SK-N-SH (cell line): Measurements from ENCODE around the gene NTRK3. TPM values are rescaled to one million over a fixed set of nuclear protein-coding genes. Genes with fewer than 3 reads are reported as not detected.

Source experiments
- CTCF ChIA-PET: fragments of 300-600, 350-600 bp; formaldehyde crosslinking; extraction: SDS; loops from one replicate; lab custom pipeline; 2021; lab: Yijun Ruan, JAX
- POLR2A ChIA-PET: fragments of 350-600 bp; sonication (Branson Sonifier 250); formaldehyde crosslinking; extraction: SDS; loops from one replicate; lab custom pipeline; 2020; ENCODE audit warnings: antibody characterized with exemption, inconsistent platforms; lab: Yijun Ruan, JAX
- DNase-seq: peaks from one replicate; pipeline ENCODE4 v3.0.0; 2012
- H2AFZ ChIP-seq: fragments of 200-600 bp; sonication (generic); 2 replicates; pipeline ENCODE4 v1.8.1; 2016; ENCODE audit warnings: antibody characterized with exemption, mild to moderate bottlenecking, low read depth
- H3F3A ChIP-seq: fragments of 200-600 bp; sonication (generic); replicated peaks from 2 replicates; pipeline ENCODE3; 2016; ENCODE audit warnings: antibody characterized with exemption, mild to moderate bottlenecking; ENCODE audit not compliant: insufficient read depth
- H3K27ac ChIP-seq, 2 experiments: fragments of 200-500 bp in 1 of 2; fragments of 200-600 bp in 1 of 2; sonication (Bioruptor generic) in 1 of 2; sonication (generic), shearing (Covaris generic) in 1 of 2; 2 replicates each; pipeline versions ENCODE4 v1.5.1 to v1.6.1; 2014 to 2016; ENCODE audit warnings: low read depth in 2 of 2, inconsistent platforms in 1 of 2, low read length in 1 of 2, mild to moderate bottlenecking in 1 of 2, mixed read lengths in 1 of 2
- H3K27me3 ChIP-seq: fragments of 200-600 bp; sonication (generic), shearing (Covaris generic); 2 replicates; pipeline ENCODE4 v1.6.1; 2016; ENCODE audit warnings: mixed run types; ENCODE audit not compliant: insufficient read depth
- H3K36me3 ChIP-seq, 2 experiments: fragments of 200-500 bp in 1 of 2; fragments of 200-600 bp in 1 of 2; sonication (Bioruptor generic) in 1 of 2; sonication (generic) in 1 of 2; replicated peaks in 1 of 2; 2 replicates each; pipeline versions ENCODE3 to v1.5.1; 2014 to 2016; ENCODE audit warnings: low read length in 1 of 2, mild to moderate bottlenecking in 1 of 2; ENCODE audit not compliant: insufficient read depth in 2 of 2, control insufficient read depth in 1 of 2
- H3K4me1 ChIP-seq, 2 experiments: fragments of 200-500 bp in 1 of 2; fragments of 200-600 bp in 1 of 2; sonication (Bioruptor generic) in 1 of 2; sonication (generic), shearing (Covaris generic) in 1 of 2; 2 replicates each; pipeline versions ENCODE4 v1.5.1 to v1.6.1; 2014 to 2016; ENCODE audit warnings: low read depth in 1 of 2, low read length in 1 of 2, mixed run types in 1 of 2; ENCODE audit not compliant: insufficient read depth in 2 of 2, control insufficient read depth in 1 of 2
- H3K4me2 ChIP-seq: fragments of 200-600 bp; sonication (generic), shearing (Covaris generic); 2 replicates; pipeline ENCODE4 v1.6.1; 2017; ENCODE audit warnings: mixed run types
- H3K4me3 ChIP-seq, 2 experiments: fragments of 200-500 bp in 1 of 2; fragments of 200-600 bp in 1 of 2; sonication (Bioruptor generic) in 1 of 2; sonication (generic), shearing (Covaris generic) in 1 of 2; 2 replicates each; pipeline versions ENCODE4 v1.5.1 to v1.8.1; 2014 to 2016; ENCODE audit warnings: low read depth in 2 of 2, inconsistent platforms in 1 of 2, low read length in 1 of 2, mild to moderate bottlenecking in 1 of 2, mixed read lengths in 1 of 2, moderate library complexity in 1 of 2
- H3K79me2 ChIP-seq: fragments of 200-600 bp; sonication (generic); 2 replicates; pipeline ENCODE4 v1.8.1; 2017; ENCODE audit warnings: mild to moderate bottlenecking; ENCODE audit not compliant: insufficient read depth
- H3K9ac ChIP-seq: fragments of 200-600 bp; sonication (generic); 2 replicates; pipeline ENCODE4 v1.6.1; 2017; ENCODE audit warnings: mixed run types
- H3K9me2 ChIP-seq: fragments of 200-600 bp; sonication (generic); 2 replicates; pipeline ENCODE4 v1.6.1; 2017; ENCODE audit warnings: mixed run types
- H3K9me3 ChIP-seq: fragments of 200-600 bp; sonication (generic); 2 replicates; pipeline ENCODE4 v1.6.1; 2017; ENCODE audit warnings: mixed run types, mild to moderate bottlenecking, moderate library complexity
- H4K20me1 ChIP-seq: fragments of 200-600 bp; sonication (generic); 2 replicates; pipeline ENCODE4 v1.6.1; 2017; ENCODE audit warnings: mild to moderate bottlenecking, mixed run types; ENCODE audit not compliant: insufficient read depth
- ELF1 ChIP-seq: IDR thresholded peaks from 2 replicates; pipeline ENCODE4 v1.4.0; 2012
- EP300 ChIP-seq, 2 experiments: IDR thresholded peaks; 2 replicates each; pipeline versions ENCODE4 v1.4.0 to v1.6.1; 2012; ENCODE audit warnings: borderline replicate concordance in 1 of 2, low read depth in 1 of 2, low read length in 1 of 2
- EZH2phosphoT487 ChIP-seq: fragments of 200-600 bp; sonication (generic); IDR thresholded peaks from 2 replicates; pipeline ENCODE4 v1.6.1; 2017; ENCODE audit warnings: low read depth, mixed run types, mild to moderate bottlenecking, antibody characterized with exemption, moderate library complexity, borderline replicate concordance
- FOXJ3 ChIP-seq: sonication (generic); formaldehyde crosslinking; IDR thresholded peaks from 2 replicates; pipeline ENCODE4 v1.5.1; 2020; ENCODE audit warnings: mild to moderate bottlenecking, missing genetic modification reagents
- FOXM1 ChIP-seq: IDR thresholded peaks from 2 replicates; pipeline ENCODE4 v1.4.0; 2012; ENCODE audit warnings: low read depth, mild to moderate bottlenecking
- GABPA ChIP-seq: IDR thresholded peaks from 2 replicates; pipeline ENCODE4 v1.4.0; 2012; ENCODE audit warnings: low read depth, mild to moderate bottlenecking
- GATA2 ChIP-seq: sonication (generic); formaldehyde crosslinking; IDR thresholded peaks from 2 replicates; pipeline ENCODE4 v1.5.0; 2020; ENCODE audit warnings: mild to moderate bottlenecking, missing genetic modification reagents
- IRF3 ChIP-seq: fragments of 150-350 bp; IDR thresholded peaks from 2 replicates; pipeline ENCODE4 v1.6.1; 2016; ENCODE audit warnings: mild to moderate bottlenecking, low read depth, low read length
- MEF2A ChIP-seq: IDR thresholded peaks from 2 replicates; pipeline ENCODE4 v1.4.0; 2012; ENCODE audit warnings: low read depth, borderline replicate concordance
- MXI1 ChIP-seq: IDR thresholded peaks from 2 replicates; pipeline ENCODE4 v1.6.1; 2012; ENCODE audit warnings: mild to moderate bottlenecking, low read depth, low read length, improper control_type of control experiment
- NFIC ChIP-seq: IDR thresholded peaks from 2 replicates; pipeline ENCODE4 v1.4.0; 2012; ENCODE audit warnings: borderline replicate concordance
- NRF1 ChIP-seq: IDR thresholded peaks from 2 replicates; pipeline ENCODE4 v1.6.1; 2012; ENCODE audit warnings: low read depth, mild to moderate bottlenecking, low read length
- PBX3 ChIP-seq: IDR thresholded peaks from 2 replicates; pipeline ENCODE4; 2012
- POLR2AphosphoS5 ChIP-seq: IDR thresholded peaks from 2 replicates; pipeline ENCODE4 v1.6.1; 2012; ENCODE audit warnings: low read depth, low read length
- RAD21 ChIP-seq: IDR thresholded peaks from 2 replicates; pipeline ENCODE4 v1.6.1; 2012; ENCODE audit warnings: mild to moderate bottlenecking, low read length
- RCOR1 ChIP-seq: fragments of 150-350 bp; IDR thresholded peaks from 2 replicates; pipeline ENCODE4 v1.6.1; 2017; ENCODE audit warnings: antibody characterized with exemption, low read length
- REST ChIP-seq: IDR thresholded peaks from 2 replicates; pipeline ENCODE4 v1.6.1; 2012; ENCODE audit warnings: mild to moderate bottlenecking, low read depth, low read length, moderate library complexity
- RXRA ChIP-seq: IDR thresholded peaks from 2 replicates; pipeline ENCODE4 v1.4.0; 2012; ENCODE audit warnings: low read depth, mild to moderate bottlenecking, borderline replicate concordance
- SIN3A ChIP-seq: IDR thresholded peaks from 2 replicates; pipeline ENCODE4 v1.6.1; 2012; ENCODE audit warnings: low read depth, mild to moderate bottlenecking, low read length, moderate library complexity, borderline replicate concordance
- SMC3 ChIP-seq: IDR thresholded peaks from 2 replicates; pipeline ENCODE4 v1.6.1; 2012; ENCODE audit warnings: low read depth, low read length, improper control_type of control experiment
- WGBS: methylation state at CpG from one replicate; pipeline ENCODE4 v1.1.6; 2017; ENCODE audit warnings: low lambda C conversion rate; 5-methylcytosine and 5-hydroxymethylcytosine counted together
- polyA plus RNA-seq, 3 experiments: library from polyadenylated mRNA; depleted of rRNA; stranded (reverse); fragments of >200 nt; gene quantifications; 2 replicates each; pipeline ENCODE4 v1.2.3, GENCODE V29; 2012
- TF ChIP-seq, protein P1 (sequence below): IDR thresholded peaks from 2 replicates; pipeline ENCODE4 v1.4.0; 2012; ENCODE audit warnings: low read depth, borderline replicate concordance
- TF ChIP-seq, protein P2 (sequence below): IDR thresholded peaks from 2 replicates; pipeline ENCODE4 v1.4.0; 2012; ENCODE audit warnings: low read depth

The NTRK3 gene
- polyA plus RNA-seq, 1 of the 3 experiments (the other 2 are of a cell fraction): 2.6 TPM

DNA sequence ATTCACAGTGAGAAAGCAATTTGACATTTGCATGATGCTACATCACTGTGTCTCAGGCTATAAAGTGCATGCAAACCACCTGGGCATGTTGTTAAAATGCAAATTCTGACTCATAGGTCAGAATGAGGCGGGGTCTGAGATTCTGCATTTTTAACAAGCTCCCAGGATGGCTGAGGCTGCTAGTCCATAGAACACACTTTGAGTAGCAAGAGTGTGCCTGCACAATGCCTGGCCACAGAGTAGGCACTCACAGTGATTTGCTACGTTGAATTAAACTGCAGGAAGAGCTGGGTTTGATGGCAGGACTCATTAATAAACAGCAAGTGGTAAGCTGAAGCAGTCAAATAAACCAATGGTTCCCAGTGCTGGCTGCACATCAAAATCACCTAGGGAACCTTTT is 48.1 kb downstream of the NTRK3 start:
- DNase-seq: no peak
- Histone ChIP-seq H3K4me3 (no peak overlapping the region), H3K9me3 (no peaks in the 10 kb centered on the region), H4K20me1 (no peaks in the 10 kb centered on the region), H3K4me1 (peaks cover 0 to 17% of the 10 kb centered on the region in 2 experiments; a peak in 2 of 4 replicates), H3K27ac (no peak overlapping the region), H3K9ac (no peak overlapping the region), H3K27me3 (no peaks in the 10 kb centered on the region), H3K36me3 (no peaks in the 10 kb centered on the region), H3K9me2 (no peaks in the 10 kb centered on the region), H2AFZ (no peak overlapping the region), H3K4me2 (no peak overlapping the region), H3K79me2 (no peaks in the 10 kb centered on the region), H3F3A (no peaks in the 10 kb centered on the region)
- TF ChIP-seq GABPA (no peak), RCOR1 (no peak), POLR2AphosphoS5 (no peak), EP300 (IDR thresholded peaks at IDR 0.05; ENCODE audit: borderline replicate concordance in 1 of 2, low read depth in 1 of 2, low read length in 1 of 2) (no peak), GATA2 (CRISPR knock-in tag) (no peak)
- TF ChIP-seq, protein P1, sequence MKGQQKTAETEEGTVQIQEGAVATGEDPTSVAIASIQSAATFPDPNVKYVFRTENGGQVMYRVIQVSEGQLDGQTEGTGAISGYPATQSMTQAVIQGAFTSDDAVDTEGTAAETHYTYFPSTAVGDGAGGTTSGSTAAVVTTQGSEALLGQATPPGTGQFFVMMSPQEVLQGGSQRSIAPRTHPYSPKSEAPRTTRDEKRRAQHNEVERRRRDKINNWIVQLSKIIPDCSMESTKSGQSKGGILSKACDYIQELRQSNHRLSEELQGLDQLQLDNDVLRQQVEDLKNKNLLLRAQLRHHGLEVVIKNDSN: no peak
- ChIA-PET CTCF (interaction anchor here (0.6 kb wide), 1 partner anchor 16 kb away, joined by 3 read pairs; no protein-coding TSS in a partner anchor), POLR2A (no interaction called here)
- WGBS: 15% methylated on average over 2 of the region's 2 CpGs

DNA sequence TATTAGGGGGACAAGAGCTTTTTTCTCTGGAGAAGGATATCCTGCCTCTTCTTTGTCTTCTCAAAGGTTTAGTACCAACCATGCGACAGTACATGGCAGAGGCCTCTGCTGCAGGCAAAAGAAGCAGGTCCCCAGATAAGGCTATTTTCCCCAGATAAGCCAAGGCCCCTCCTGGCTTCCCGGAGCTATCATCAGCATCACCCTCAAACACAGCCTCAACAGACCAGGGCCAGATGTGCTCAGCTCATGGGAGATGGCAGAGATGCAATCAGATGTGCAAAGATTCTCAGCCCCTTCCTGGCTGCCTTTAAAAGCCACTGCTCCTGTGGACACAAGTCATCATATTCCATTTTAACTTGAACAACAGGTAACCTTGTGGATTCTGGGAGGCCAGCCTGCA is 49.0 kb downstream of the NTRK3 start:
- ChIA-PET CTCF (interaction anchor here (0.8 to 1.6 kb wide), 3 partner anchors 8 to 37 kb away, joined by 3 to 6 read pairs (median 3); no protein-coding TSS in a partner anchor), POLR2A (no interaction called here)
- no peak overlapping the region for H2AFZ ChIP-seq
- no peak overlapping the region for H3K4me2 ChIP-seq
- H3K9ac ChIP-seq: no peak overlapping the region
- no peaks in the 10 kb centered on the region for H3F3A ChIP-seq
- peak overlapping the region in 1 of 2 experiments; percentile 67; a peak in 1 of 4 replicates for H3K27ac ChIP-seq
- no peaks in the 10 kb centered on the region for H3K9me2 ChIP-seq
- H3K27me3 ChIP-seq: no peaks in the 10 kb centered on the region
- WGBS: 25% methylated on average over 2 of the region's 2 CpGs
- H3K79me2 ChIP-seq: no peaks in the 10 kb centered on the region
- H3K9me3 ChIP-seq: no peaks in the 10 kb centered on the region
- H3K4me1 ChIP-seq: peaks cover 0 to 17% of the 10 kb centered on the region in 2 experiments; a peak in 2 of 4 replicates
- peak; percentile 78 for DNase-seq
- H4K20me1 ChIP-seq: no peaks in the 10 kb centered on the region
- no peaks in the 10 kb centered on the region for H3K36me3 ChIP-seq
- no peak overlapping the region for H3K4me3 ChIP-seq
- no peak for TF ChIP-seq MEF2A
- no peak for TF ChIP-seq IRF3
- TF ChIP-seq, protein P2, sequence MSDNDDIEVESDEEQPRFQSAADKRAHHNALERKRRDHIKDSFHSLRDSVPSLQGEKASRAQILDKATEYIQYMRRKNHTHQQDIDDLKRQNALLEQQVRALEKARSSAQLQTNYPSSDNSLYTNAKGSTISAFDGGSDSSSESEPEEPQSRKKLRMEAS: no peak
- TF ChIP-seq ELF1: no peak
- TF ChIP-seq FOXM1: no peak
- TF ChIP-seq SMC3: no peak
- 0 out of 2 replicates have a peak, but pooled peaks have one; percentile 15 for TF ChIP-seq RAD21
- 0 out of 2 replicates have a peak, but pooled peaks have one; percentile 51 for TF ChIP-seq FOXJ3
- TF ChIP-seq GATA2 (CRISPR knock-in tag): peak; percentile 96
- peak in 1 of 2 experiments; percentile 84; a peak in 2 of 4 replicates for TF ChIP-seq EP300 (IDR thresholded peaks at IDR 0.05; ENCODE audit: borderline replicate concordance in 1 of 2, low read depth in 1 of 2, low read length in 1 of 2)
- TF ChIP-seq SIN3A: no peak
- no peak for TF ChIP-seq POLR2AphosphoS5
- peak; percentile 18; the same call in 1 of the 2 replicates for TF ChIP-seq MXI1
- TF ChIP-seq NFIC: no peak
- TF ChIP-seq NRF1: no peak
- TF ChIP-seq RXRA: no peak
- TF ChIP-seq PBX3: no peak
- no peak for TF ChIP-seq REST
- TF ChIP-seq EZH2phosphoT487: no peak
